OCI-LY1 (cell line): ENCODE data around the gene ZSWIM3.

ENCODE experiments used
- H2AFZ ChIP-seq: fragments of 200-600 bp; sonication (generic), shearing (Covaris generic); 2 replicates; pipeline ENCODE4 v1.6.0; 2014; ENCODE audit warnings: antibody characterized with exemption, mild to moderate bottlenecking, low read length
- H3F3A ChIP-seq: fragments of 200-600 bp; sonication (generic), shearing (Covaris generic); 2 replicates; pipeline ENCODE4 v1.6.0; 2014; ENCODE audit warnings: mild to moderate bottlenecking, antibody characterized with exemption, low read length, moderate library complexity; ENCODE audit not compliant: insufficient read depth
- H3K27ac ChIP-seq: fragments of 200-600 bp; sonication (generic); 2 replicates; pipeline ENCODE4 v1.5.1; 2014; ENCODE audit warnings: low read length, mixed run types, mild to moderate bottlenecking, low read depth; ENCODE audit not compliant: poor library complexity, severe bottlenecking
- H3K27me3 ChIP-seq: fragments of 200-600 bp; sonication (generic); 2 replicates; pipeline ENCODE4 v1.6.0; 2014; ENCODE audit warnings: antibody characterized with exemption, mild to moderate bottlenecking, low read length, moderate library complexity; ENCODE audit not compliant: insufficient read depth
- H3K36me3 ChIP-seq: fragments of 200-600 bp; sonication (generic); 2 replicates; pipeline ENCODE4 v1.6.1; 2014; ENCODE audit warnings: mild to moderate bottlenecking, antibody characterized with exemption, low read length, moderate library complexity, mixed read lengths; ENCODE audit not compliant: insufficient read depth
- H3K4me1 ChIP-seq: fragments of 200-600 bp; sonication (generic); 2 replicates; pipeline ENCODE4 v1.5.1; 2014; ENCODE audit warnings: mild to moderate bottlenecking, low read length, moderate library complexity; ENCODE audit not compliant: insufficient read depth, severe bottlenecking
- H3K4me2 ChIP-seq: fragments of 200-600 bp; sonication (generic), shearing (Covaris generic); 2 replicates; pipeline ENCODE4 v1.6.1; 2014; ENCODE audit warnings: low read length
- H3K4me3 ChIP-seq: fragments of 200-600 bp; sonication (generic); 2 replicates; pipeline ENCODE4 v1.5.1; 2014; ENCODE audit warnings: low read length, low read depth, mild to moderate bottlenecking, mixed read lengths; ENCODE audit not compliant: poor library complexity, severe bottlenecking
- H3K79me2 ChIP-seq: fragments of 200-600 bp; shearing (Covaris generic); 2 replicates; pipeline ENCODE4 v1.6.1; 2016; ENCODE audit warnings: mixed run types, low read length, mixed read lengths; ENCODE audit not compliant: insufficient read depth
- H3K9ac ChIP-seq: fragments of 200-600 bp; sonication (generic), shearing (Covaris generic); 2 replicates; pipeline ENCODE4 v1.6.1; 2014; ENCODE audit warnings: mild to moderate bottlenecking, low read length, mixed read lengths
- H3K9me2 ChIP-seq: fragments of 200-600 bp; sonication (generic), shearing (Covaris generic); 2 replicates; pipeline ENCODE4 v1.6.1; 2014; ENCODE audit warnings: low read depth, mild to moderate bottlenecking, low read length, mixed read lengths
- H3K9me3 ChIP-seq: fragments of 200-600 bp; shearing (Covaris generic); 2 replicates; pipeline ENCODE4 v1.6.1; 2014; ENCODE audit warnings: low read length, mixed read lengths
- H4K20me1 ChIP-seq: fragments of 200-600 bp; sonication (generic), shearing (Covaris generic); 2 replicates; pipeline ENCODE4 v1.6.0; 2016; ENCODE audit warnings: mild to moderate bottlenecking, low read length; ENCODE audit not compliant: insufficient read depth
- EZH2 ChIP-seq: fragments of 200-600 bp; sonication (generic), shearing (Covaris generic); IDR thresholded peaks from 2 replicates; pipeline ENCODE4 v1.8.0; 2017; ENCODE audit warnings: borderline replicate concordance, mixed run types, mild to moderate bottlenecking, antibody characterized with exemption, low read length, moderate library complexity, mixed read lengths
- TF ChIP-seq, protein P1 (sequence below): fragments of 200-600 bp; sonication (generic), shearing (Covaris generic); IDR thresholded peaks from 2 replicates; pipeline ENCODE4 v1.5.1; 2017; ENCODE audit warnings: mild to moderate bottlenecking, antibody characterized with exemption, low read length, moderate library complexity, mixed read lengths

Gene ZSWIM3

DNA sequence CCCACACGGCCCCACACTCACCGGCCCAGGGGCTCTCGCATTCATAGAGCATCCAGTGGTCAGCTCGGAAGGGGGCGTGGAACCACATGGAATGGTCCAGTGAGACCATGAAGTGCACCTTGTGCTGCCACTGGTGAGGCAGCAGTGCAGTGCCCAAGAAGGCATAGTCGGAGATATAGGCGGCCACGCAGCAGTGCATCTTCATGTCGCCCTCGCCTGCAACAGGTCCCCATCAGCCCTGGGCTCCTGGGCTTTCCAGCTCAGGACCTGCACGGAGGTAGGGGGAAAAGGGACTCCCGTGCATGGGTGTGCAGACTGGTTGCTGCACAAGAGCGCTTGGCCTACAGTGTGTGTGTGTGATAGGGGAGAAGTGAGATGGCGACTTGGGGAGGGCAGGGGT, 13.9 kb upstream of the ZSWIM3 start:
- no peaks in the 10 kb centered on the region for H3K27me3 ChIP-seq
- H3K4me1 ChIP-seq: peaks cover 10% of the 10 kb centered on the region
- TF ChIP-seq, protein P1, sequence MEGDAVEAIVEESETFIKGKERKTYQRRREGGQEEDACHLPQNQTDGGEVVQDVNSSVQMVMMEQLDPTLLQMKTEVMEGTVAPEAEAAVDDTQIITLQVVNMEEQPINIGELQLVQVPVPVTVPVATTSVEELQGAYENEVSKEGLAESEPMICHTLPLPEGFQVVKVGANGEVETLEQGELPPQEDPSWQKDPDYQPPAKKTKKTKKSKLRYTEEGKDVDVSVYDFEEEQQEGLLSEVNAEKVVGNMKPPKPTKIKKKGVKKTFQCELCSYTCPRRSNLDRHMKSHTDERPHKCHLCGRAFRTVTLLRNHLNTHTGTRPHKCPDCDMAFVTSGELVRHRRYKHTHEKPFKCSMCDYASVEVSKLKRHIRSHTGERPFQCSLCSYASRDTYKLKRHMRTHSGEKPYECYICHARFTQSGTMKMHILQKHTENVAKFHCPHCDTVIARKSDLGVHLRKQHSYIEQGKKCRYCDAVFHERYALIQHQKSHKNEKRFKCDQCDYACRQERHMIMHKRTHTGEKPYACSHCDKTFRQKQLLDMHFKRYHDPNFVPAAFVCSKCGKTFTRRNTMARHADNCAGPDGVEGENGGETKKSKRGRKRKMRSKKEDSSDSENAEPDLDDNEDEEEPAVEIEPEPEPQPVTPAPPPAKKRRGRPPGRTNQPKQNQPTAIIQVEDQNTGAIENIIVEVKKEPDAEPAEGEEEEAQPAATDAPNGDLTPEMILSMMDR: no peak
- TF ChIP-seq EZH2: no peak
- H4K20me1 ChIP-seq: no peaks in the 10 kb centered on the region
- no peaks in the 10 kb centered on the region for H3F3A ChIP-seq
- no peaks in the 10 kb centered on the region for H3K9me3 ChIP-seq
- no peak overlapping the region for H3K4me3 ChIP-seq
- no peak overlapping the region for H3K27ac ChIP-seq
- no peaks in the 10 kb centered on the region for H3K79me2 ChIP-seq
- no peak overlapping the region for H2AFZ ChIP-seq
- peaks cover 43% of the 10 kb centered on the region for H3K36me3 ChIP-seq
- H3K9me2 ChIP-seq: no peaks in the 10 kb centered on the region
- H3K4me2 ChIP-seq: no peak overlapping the region
- no peak overlapping the region for H3K9ac ChIP-seq

DNA sequence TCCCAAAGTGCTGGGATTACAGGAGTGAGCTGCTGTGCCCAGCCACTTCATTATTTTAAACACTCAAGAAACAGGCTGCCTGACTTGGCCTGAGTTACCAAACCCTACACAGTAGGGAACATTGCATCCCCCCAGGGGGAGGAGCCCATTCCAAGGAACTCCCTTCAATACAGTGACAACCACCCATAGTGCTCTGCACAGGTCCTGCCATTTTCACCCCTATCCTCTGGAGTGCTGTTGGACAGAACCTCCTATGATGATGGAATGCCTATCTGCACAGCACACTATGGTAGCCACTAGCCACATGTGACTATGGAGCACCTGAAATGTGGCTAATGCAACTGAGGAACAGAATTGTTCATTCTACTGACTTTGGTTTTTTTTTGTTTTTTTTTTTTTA, 12.0 kb upstream of the ZSWIM3 start:
- Histone ChIP-seq H3K4me2 (no peak overlapping the region), H3K36me3 (peaks cover 43% of the 10 kb centered on the region), H3F3A (no peaks in the 10 kb centered on the region), H3K79me2 (no peaks in the 10 kb centered on the region), H3K9ac (no peak overlapping the region), H3K27me3 (no peaks in the 10 kb centered on the region), H3K27ac (no peak overlapping the region), H3K4me3 (no peak overlapping the region), H3K4me1 (peaks cover 10% of the 10 kb centered on the region), H4K20me1 (no peaks in the 10 kb centered on the region), H2AFZ (no peak overlapping the region), H3K9me3 (no peaks in the 10 kb centered on the region), H3K9me2 (no peaks in the 10 kb centered on the region)
- TF ChIP-seq, protein P1: no peak
- no peak for TF ChIP-seq EZH2

GRCh38 chr20:45848421-45848820, 9.0 kb upstream of the ZSWIM3 start:
- Histone ChIP-seq H3K27ac (no peak overlapping the region), H3K4me1 (no peaks in the 10 kb centered on the region), H3K9ac (no peak overlapping the region), H3K9me3 (no peaks in the 10 kb centered on the region), H3K36me3 (peaks cover 41% of the 10 kb centered on the region), H2AFZ (no peak overlapping the region), H4K20me1 (no peaks in the 10 kb centered on the region), H3K9me2 (no peaks in the 10 kb centered on the region), H3K4me2 (no peak overlapping the region), H3K4me3 (no peak overlapping the region), H3K79me2 (no peaks in the 10 kb centered on the region), H3F3A (no peaks in the 10 kb centered on the region), H3K27me3 (no peaks in the 10 kb centered on the region)
- TF ChIP-seq, protein P1: no peak
- TF ChIP-seq EZH2: no peak
